CD14-positive monocyte (primary cell): Measurements from ENCODE around the gene LYRM4. TPM values are rescaled to one million over a fixed set of nuclear protein-coding genes. Genes with fewer than 3 reads are reported as not detected.

Experiments used
- DNase-seq, 3 donors: peaks; one replicate each; pipeline ENCODE4 v3.0.0-alpha.2; 2011 to 2022
- H2AFZ ChIP-seq: 2 replicates; pipeline ENCODE4 v1.6.0; 2012; ENCODE audit warnings: mild to moderate bottlenecking, low read depth, low read length, inconsistent platforms; ENCODE audit not compliant: insufficient read depth, poor library complexity, severe bottlenecking
- H3K27ac ChIP-seq, 2 donors: 1 replicate in 1 of 2; 2 replicates in 1 of 2; pipeline ENCODE4 v1.5.1; 2012 to 2013; ENCODE audit warnings: low read length in 2 of 2, control low read depth in 1 of 2, inconsistent platforms in 1 of 2, low read depth in 1 of 2, mild to moderate bottlenecking in 1 of 2
- H3K27me3 ChIP-seq, 2 donors: one replicate each; pipeline versions ENCODE4 v1.6.0 to v1.6.1; 2011 to 2013; ENCODE audit warnings: low read length in 2 of 2; ENCODE audit not compliant: control insufficient read depth in 2 of 2, insufficient read depth in 2 of 2
- H3K36me3 ChIP-seq, 2 donors: replicated peaks in 1 of 2; 1 replicate in 1 of 2; 2 replicates in 1 of 2; pipeline versions ENCODE4 v1.5.1 to v1.6.1; 2012 to 2013; ENCODE audit warnings: low read length in 2 of 2, control low read depth in 1 of 2, inconsistent platforms in 1 of 2, mild to moderate bottlenecking in 1 of 2; ENCODE audit not compliant: insufficient read depth in 2 of 2, control insufficient read depth in 1 of 2
- H3K4me1 ChIP-seq, 2 donors: 1 replicate in 1 of 2; 2 replicates in 1 of 2; pipeline versions ENCODE4 v1.5.1 to v1.6.1; 2012 to 2013; ENCODE audit warnings: low read length in 2 of 2, control low read depth in 1 of 2, inconsistent platforms in 1 of 2, mild to moderate bottlenecking in 1 of 2, moderate library complexity in 1 of 2; ENCODE audit not compliant: insufficient read depth in 2 of 2, control insufficient read depth in 1 of 2
- H3K4me2 ChIP-seq: replicated peaks from 2 replicates; pipeline ENCODE3; 2012; ENCODE audit warnings: low read length, moderate library complexity, mild to moderate bottlenecking; ENCODE audit not compliant: poor library complexity, severe bottlenecking; ENCODE audit errors: extremely low read depth
- H3K4me3 ChIP-seq, 3 experiments: fragments of 200-600 bp in 1 of 3; sonication (generic) in 1 of 3; replicated peaks in 1 of 3; 1 replicate in 2 of 3; 2 replicates in 1 of 3; pipeline ENCODE4 v1.5.1; 2011 to 2013; ENCODE audit warnings: low read length in 3 of 3, mild to moderate bottlenecking in 3 of 3, control low read depth in 2 of 3, low read depth in 2 of 3, inconsistent platforms in 1 of 3, moderate library complexity in 1 of 3
- H3K79me2 ChIP-seq: 2 replicates; pipeline ENCODE4 v1.6.0; 2012; ENCODE audit warnings: mild to moderate bottlenecking, control low read depth, inconsistent platforms, low read length, moderate library complexity; ENCODE audit not compliant: insufficient read depth
- H3K9ac ChIP-seq: 2 replicates; pipeline ENCODE4 v1.6.0; 2017; ENCODE audit warnings: low read length, mild to moderate bottlenecking; ENCODE audit not compliant: insufficient read depth, poor library complexity, severe bottlenecking
- H3K9me3 ChIP-seq, 2 donors: replicated peaks in 1 of 2; 1 replicate in 1 of 2; 2 replicates in 1 of 2; pipeline versions ENCODE4 v1.5.1 to v1.6.1; 2012 to 2013; ENCODE audit warnings: low read length in 2 of 2, control low read depth in 1 of 2; ENCODE audit not compliant: control insufficient read depth in 1 of 2, insufficient read depth in 1 of 2
- H4K20me1 ChIP-seq: 2 replicates; pipeline ENCODE4 v1.6.0; 2012; ENCODE audit warnings: mild to moderate bottlenecking, low read length, control low read depth, moderate library complexity; ENCODE audit not compliant: insufficient read depth
- H3K27ac Mint-ChIP-seq, 7 donors: one replicate each; pipeline ENCODE4 v1.8.0; 2020; ENCODE audit warnings: mild to moderate bottlenecking in 7 of 7, mixed read lengths in 7 of 7, moderate library complexity in 6 of 7, inconsistent platforms in 2 of 7
- H3K27me3 Mint-ChIP-seq, 3 donors: one replicate each; pipeline ENCODE4 v1.8.0; 2021 to 2022; ENCODE audit warnings: low read depth in 3 of 3, mild to moderate bottlenecking in 3 of 3, mixed read lengths in 3 of 3, moderate library complexity in 3 of 3, inconsistent platforms in 1 of 3
- H3K36me3 Mint-ChIP-seq, 2 donors: one replicate each; pipeline ENCODE4 v1.8.0; 2020; ENCODE audit warnings: mixed read lengths in 2 of 2, inconsistent platforms in 1 of 2, mild to moderate bottlenecking in 1 of 2
- H3K4me1 Mint-ChIP-seq: one replicate; pipeline ENCODE4 v1.8.0; 2020; ENCODE audit warnings: mild to moderate bottlenecking, mixed read lengths
- H3K4me3 Mint-ChIP-seq, 2 donors: one replicate each; pipeline ENCODE4 v1.8.0; 2020; ENCODE audit warnings: mild to moderate bottlenecking in 2 of 2, mixed read lengths in 2 of 2, moderate library complexity in 1 of 2
- H3K9me3 Mint-ChIP-seq, 7 donors: one replicate each; pipeline ENCODE4 v1.8.0; 2020 to 2022; ENCODE audit warnings: mixed read lengths in 7 of 7, mild to moderate bottlenecking in 6 of 7, moderate library complexity in 6 of 7, inconsistent platforms in 2 of 7
- WGBS: methylation state at CpG from one replicate; pipeline ENCODE4 v1.1.5; 2013; ENCODE audit warnings: missing lambda C conversion rate; ENCODE audit not compliant: insufficient coverage; 5-methylcytosine and 5-hydroxymethylcytosine counted together
- intact Hi-C, 2 donors: fragments of 100-400 bp; cut with micrococcal nuclease; formaldehyde crosslinking; loops; one replicate each; pipeline versions ENCODE4 v1.15.0 to v1.15.1; 2023
- polyA plus RNA-seq, 3 donors: library from polyadenylated mRNA; depleted of rRNA in 1 of 3; unstranded in 2 of 3; stranded (reverse) in 1 of 3; fragments of 300-500 nt in 2 of 3; fragments of >200 nt in 1 of 3; fragmentation: Illumina TruSeq in 2 of 3; gene quantifications; 1 replicate in 2 of 3; 2 replicates in 1 of 3; pipeline ENCODE4 v1.2.3, GENCODE V29; 2012 to 2021
- TF ChIP-seq, protein P1 (sequence below): fragments of 200-600 bp; IDR thresholded peaks from one replicate; pipeline ENCODE4 v1.8.0; 2022; ENCODE audit warnings: antibody characterized with exemption, mild to moderate bottlenecking

Gene LYRM4
- polyA plus RNA-seq, 3 donors: 13.7 to 19.6 (median 18.1) TPM

DNA sequence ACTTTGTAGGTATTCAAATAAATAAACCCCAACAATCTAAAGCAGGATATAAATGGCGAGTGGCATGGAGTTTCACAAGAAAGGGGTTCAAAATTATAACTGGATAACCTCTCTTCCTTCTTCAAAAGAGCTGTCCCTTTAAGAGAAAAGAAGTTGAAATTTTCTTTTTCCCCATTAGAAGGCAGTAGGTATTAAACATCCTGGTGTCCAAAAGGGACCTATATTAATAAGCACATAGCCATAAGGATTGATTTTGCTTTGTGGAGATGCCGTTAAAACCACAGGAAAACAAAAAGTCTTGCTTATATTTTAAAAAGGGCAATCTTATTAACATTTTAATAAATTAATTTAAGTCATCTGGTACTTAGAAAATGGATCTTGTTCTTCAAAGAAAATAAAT, 76.5 kb downstream of the LYRM4 start:
- H3K4me2 ChIP-seq: no peak overlapping the region
- Mint-ChIP-seq H3K4me1 (peaks cover 15% of the 10 kb centered on the region), H3K36me3 (peaks cover 2 to 13% of the 10 kb centered on the region in 2 donors), H3K9me3 (no peaks in the 10 kb centered on the region), H3K27ac (no peak overlapping the region), H3K4me3 (no peak overlapping the region), H3K27me3 (peaks cover 0 to 4% (median 0%) of the 10 kb centered on the region in 3 donors)
- TF ChIP-seq, protein P1, sequence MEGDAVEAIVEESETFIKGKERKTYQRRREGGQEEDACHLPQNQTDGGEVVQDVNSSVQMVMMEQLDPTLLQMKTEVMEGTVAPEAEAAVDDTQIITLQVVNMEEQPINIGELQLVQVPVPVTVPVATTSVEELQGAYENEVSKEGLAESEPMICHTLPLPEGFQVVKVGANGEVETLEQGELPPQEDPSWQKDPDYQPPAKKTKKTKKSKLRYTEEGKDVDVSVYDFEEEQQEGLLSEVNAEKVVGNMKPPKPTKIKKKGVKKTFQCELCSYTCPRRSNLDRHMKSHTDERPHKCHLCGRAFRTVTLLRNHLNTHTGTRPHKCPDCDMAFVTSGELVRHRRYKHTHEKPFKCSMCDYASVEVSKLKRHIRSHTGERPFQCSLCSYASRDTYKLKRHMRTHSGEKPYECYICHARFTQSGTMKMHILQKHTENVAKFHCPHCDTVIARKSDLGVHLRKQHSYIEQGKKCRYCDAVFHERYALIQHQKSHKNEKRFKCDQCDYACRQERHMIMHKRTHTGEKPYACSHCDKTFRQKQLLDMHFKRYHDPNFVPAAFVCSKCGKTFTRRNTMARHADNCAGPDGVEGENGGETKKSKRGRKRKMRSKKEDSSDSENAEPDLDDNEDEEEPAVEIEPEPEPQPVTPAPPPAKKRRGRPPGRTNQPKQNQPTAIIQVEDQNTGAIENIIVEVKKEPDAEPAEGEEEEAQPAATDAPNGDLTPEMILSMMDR: no peak
- H3K4me3 ChIP-seq: no peak overlapping the region
- H4K20me1 ChIP-seq: no peaks in the 10 kb centered on the region
- H3K79me2 ChIP-seq: no peaks in the 10 kb centered on the region
- no peak for DNase-seq
- intact Hi-C loops: no loop called here
- H2AFZ ChIP-seq: no peak overlapping the region
- H3K27me3 ChIP-seq: no peaks in the 10 kb centered on the region
- peaks cover 10 to 11% of the 10 kb centered on the region in 2 donors for H3K4me1 ChIP-seq
- no CpG with 5 or more reads among the region's 2 CpGs for WGBS
- no peak overlapping the region for H3K9ac ChIP-seq
- H3K9me3 ChIP-seq: no peaks in the 10 kb centered on the region
- no peak overlapping the region for H3K27ac ChIP-seq
- H3K36me3 ChIP-seq: no peaks in the 10 kb centered on the region

DNA sequence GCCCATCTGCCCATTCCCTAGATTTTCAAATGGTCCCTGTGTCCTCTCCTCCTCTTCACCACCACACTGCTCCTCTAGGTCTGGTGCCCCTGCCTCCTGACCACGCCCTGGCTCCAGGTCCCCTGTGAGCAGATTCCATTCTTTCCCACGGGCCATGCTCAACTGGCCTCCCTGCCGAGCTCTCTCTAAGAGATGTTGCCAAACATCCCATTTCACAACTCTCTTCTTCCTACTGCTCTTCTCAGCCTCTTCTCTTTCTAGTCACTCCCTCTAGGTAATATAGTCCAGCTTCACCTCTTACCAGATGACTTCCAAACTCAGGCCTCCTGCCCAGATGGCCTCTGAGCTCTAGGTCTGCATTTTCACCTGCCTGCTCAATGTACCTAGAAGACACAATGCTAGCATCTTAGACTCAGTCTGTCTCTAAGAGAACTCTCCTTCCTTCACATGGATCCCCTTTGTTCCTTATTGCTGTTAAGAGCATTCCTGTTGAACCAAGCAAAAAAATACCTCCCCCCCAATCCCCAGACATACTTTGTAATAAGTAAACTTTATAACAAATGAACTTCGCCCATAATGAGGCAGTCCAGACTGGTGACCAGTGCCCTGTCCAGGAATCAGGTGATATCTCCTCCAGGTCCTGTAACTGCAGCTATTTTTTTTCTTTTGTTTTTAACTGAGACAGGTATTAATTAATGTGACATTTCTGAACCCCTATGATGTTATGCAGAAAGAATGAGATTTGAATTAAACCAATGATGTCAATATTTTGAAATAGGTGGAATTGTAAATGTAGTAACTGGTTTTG, 79.0 kb downstream of the LYRM4 start:
- no peaks in the 10 kb centered on the region for H3K27me3 Mint-ChIP-seq
- H3K27ac Mint-ChIP-seq: peak overlapping the region in 3 of 7 donors; percentile 55 to 74 (median 71)
- WGBS: 43% methylated on average over 4 of the region's 4 CpGs
- intact Hi-C loops: no loop called here
- no peak overlapping the region for H3K4me3 Mint-ChIP-seq
- peaks cover 2 to 10% of the 10 kb centered on the region in 2 donors for H3K36me3 Mint-ChIP-seq
- Histone ChIP-seq H3K79me2 (no peaks in the 10 kb centered on the region), H3K4me1 (peaks cover 10 to 11% of the 10 kb centered on the region in 2 donors), H4K20me1 (no peaks in the 10 kb centered on the region), H3K4me3 (no peak overlapping the region), H3K36me3 (no peaks in the 10 kb centered on the region), H3K27ac (no peak overlapping the region), H3K27me3 (no peaks in the 10 kb centered on the region), H2AFZ (no peak overlapping the region), H3K9ac (no peak overlapping the region), H3K4me2 (no peak overlapping the region), H3K9me3 (no peaks in the 10 kb centered on the region)
- peak in 1 of 3 donors; percentile 32 for DNase-seq
- TF ChIP-seq, protein P1: no peak
- H3K4me1 Mint-ChIP-seq: peaks cover 18% of the 10 kb centered on the region
- no peaks in the 10 kb centered on the region for H3K9me3 Mint-ChIP-seq
